GM19438 (cell line): Measurements from ENCODE around the gene ABHD17C.

ENCODE experiments used
- ATAC-seq: cut with Tn5 transposase; IDR thresholded peaks from one replicate; pipeline ENCODE4 v1.9.1; 2021; ENCODE audit warnings: low read depth; ENCODE audit not compliant: unreplicated experiment

Gene ABHD17C

DNA sequence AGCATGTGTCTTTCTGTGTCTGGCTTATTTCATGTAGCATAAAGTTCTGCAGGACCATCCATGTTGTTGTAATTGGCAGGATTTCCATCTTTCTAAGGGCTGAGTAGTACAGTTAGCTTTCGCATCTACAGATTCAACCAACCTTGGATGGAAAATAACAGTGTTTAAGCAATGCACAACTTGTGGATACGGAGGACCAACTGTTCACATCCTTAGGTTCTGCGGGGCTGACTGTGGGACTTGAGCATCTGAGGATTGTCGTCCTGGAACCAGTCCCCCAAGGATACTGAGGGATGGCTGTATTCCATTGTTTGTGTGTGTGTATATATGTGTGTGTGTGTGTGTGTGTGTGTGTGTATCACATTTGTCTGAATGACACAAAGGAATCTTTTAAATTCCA lies 27.7 kb downstream of the ABHD17C start:
- ATAC-seq = no peak

- ATAC-seq = no peak
These were observed 32.1 kb downstream of the ABHD17C start for GRCh38 chr15:80727196-80727595.

DNA sequence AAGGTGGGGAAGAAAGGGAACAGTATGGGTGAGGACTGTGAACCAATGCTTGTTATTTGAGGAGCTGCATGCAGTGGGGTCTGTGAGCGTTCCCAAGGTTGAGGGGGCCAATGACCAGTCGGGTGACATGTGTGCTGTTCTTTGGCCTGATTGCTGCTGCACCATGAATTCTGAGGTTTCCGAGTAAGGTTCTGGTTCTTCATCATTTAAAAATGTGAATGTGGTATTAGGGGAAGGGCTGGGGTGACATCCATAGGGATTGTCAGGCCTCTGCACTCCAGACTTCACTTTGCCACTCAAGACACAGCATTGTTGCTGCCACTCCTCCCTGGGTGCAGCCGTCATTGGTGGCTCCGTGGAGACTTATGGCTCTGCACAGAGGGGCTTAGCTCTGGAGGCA lies 32.5 kb downstream of the ABHD17C start:
- no peak for ATAC-seq

GRCh38 chr15:80730387-80730786 lies 35.3 kb downstream of the ABHD17C start:
- ATAC-seq = no peak

DNA sequence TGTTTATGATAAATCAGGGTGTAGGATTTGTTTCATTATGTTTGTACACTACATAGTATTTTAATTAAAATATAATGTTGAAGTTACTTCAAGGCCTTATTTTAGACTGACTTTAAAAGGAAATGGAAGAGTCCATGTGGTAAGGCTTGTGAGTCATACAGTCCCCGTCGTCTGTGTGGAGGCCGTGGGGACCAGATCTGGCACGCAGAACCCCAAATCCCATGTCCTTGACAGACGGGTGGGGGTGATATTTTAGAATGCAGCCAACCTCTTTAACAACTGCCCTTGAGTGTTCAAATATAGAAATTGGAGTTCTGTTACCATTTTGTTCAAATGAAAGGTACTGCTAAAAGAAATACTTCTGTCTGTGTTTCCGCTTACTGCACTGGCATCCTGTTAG lies 35.8 kb downstream of the ABHD17C start:
- ATAC-seq = no peak

GRCh38 chr15:80732167-80732566 lies 37.1 kb downstream of the ABHD17C start:
- no peak for ATAC-seq

- ATAC-seq = no peak
These were observed 37.7 kb downstream of the ABHD17C start for GRCh38 chr15:80732818-80733217.

GRCh38 chr15:80733460-80733859 lies 38.4 kb downstream of the ABHD17C start:
- no peak for ATAC-seq

DNA sequence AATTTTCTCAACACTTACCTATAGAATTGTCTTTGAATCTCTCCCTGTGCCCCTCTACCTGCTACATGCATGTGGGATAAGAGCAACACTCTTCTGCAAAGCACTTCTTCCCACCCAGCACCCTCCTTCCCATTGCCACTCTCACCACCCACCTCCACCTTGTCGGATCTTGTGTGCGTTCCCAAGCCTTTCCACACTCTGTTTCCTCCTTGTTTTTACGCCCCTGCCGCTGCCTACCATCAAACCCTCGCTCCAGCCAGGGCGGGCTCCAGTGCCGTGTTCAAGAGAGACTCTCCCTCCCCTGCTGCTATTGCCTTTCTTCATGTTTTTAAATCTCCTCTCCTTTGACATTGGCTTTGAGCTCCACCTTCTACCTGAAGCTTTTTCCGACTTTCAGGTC lies 40.2 kb downstream of the ABHD17C start:
- no peak for ATAC-seq

DNA sequence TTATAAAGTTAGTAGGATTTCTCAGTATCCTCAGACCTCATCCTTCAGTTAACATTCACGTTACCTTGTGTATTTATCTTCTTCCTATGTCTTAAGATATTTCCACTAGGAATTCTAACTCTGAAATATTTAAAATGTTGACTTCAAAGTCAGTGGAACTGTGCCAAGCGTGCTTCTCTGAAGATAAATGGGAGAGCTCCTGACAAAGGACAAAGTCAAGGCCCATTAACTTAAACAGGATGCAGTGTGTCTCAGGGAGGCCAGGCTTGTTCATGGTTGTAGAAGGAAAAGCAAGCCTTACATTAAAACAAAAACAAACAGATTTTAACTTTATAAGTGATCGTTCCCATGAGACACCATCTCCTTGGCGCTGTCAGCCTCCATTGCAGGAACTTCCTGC lies 41.5 kb downstream of the ABHD17C start:
- no peak for ATAC-seq

DNA sequence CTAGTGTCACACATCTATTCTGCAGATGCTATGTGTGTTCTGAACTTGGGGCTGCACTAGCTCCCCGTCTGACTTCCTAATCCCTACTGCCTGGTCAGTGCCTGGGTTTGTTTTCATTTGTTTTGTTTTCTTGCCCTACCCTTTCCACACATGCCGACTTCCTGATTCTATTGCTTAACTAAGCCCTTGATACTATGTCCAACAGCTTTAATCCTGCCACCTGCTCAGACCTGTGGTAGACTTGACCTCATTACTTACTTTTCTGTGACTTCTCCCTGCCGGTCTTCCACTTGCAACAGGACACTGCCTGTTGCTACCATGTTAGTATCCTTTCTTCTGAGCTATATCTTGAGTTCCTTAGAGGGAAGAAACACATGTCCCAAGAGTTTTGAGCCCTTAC lies 44.8 kb downstream of the ABHD17C start:
- ATAC-seq = no peak

- ATAC-seq = no peak
These were observed 47.0 kb downstream of the ABHD17C start for GRCh38 chr15:80742081-80742480.

DNA sequence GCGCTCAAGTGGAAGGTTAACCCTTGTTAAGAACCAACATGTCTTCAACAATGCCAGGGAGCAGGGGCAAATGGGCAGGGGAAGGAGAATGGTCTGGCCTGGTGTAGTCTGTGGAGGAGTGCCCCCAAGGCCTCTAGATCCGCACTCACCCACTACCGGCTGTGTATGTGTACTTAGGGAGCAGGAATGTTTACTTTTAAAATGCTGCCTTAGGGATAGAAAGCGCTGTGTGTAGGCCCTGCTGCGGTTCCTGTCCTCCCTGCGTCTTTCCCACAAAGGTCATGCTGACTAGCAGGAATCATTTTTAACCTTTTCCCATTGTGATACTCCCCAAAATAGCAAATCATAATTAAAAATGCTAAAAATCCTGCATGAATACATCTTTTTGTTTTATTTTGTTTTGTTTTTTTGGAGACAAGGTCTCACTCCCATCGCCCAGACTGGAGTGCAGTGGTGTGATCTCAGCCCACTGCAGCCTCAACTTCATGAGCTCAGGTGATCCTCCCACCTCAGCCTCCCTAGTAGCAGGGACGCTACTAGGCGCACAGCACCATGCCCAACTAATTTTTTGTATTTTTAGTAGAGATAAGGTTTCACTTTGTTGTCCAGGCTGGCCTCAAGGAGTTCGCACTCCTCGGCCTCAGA lies 48.2 kb downstream of the ABHD17C start:
- no peak for ATAC-seq

DNA sequence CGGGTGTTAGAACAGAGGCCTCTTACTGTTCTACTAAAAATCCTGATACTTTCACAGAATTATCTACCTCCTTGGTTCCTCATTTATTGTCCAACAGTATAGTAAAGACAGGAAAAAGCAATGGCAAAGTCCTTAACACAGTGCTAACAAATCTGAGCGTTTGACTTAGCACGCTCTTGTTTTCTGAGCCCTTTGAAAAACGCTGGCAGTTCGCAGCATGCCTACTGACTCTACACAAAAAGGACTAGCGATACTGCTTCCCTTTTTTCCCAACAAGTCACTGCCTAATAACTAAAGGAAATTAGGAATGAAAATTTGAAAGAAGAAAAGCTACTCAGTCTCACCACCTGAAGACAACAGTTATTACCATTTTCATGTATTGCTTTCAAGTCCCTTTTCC lies 49.3 kb downstream of the ABHD17C start:
- ATAC-seq = no peak

DNA sequence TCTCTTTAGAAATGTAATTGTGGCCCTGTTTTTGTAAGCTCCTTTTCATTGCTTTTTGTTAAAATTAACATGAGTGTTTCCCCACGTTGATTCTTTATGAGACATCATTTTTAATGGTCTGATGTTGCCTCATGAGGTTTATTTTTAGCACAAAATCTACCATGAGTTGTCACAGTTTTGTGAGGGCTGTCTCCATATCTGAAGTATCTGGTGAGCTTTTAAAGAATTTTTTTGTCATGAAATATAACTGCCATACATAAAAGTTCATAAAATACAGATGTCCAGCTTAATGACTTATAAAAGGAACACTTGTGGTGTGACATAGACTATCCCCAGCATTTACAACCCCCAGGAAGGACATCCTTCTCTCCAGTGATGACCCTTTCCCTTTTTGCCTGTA lies 49.7 kb downstream of the ABHD17C start:
- no peak for ATAC-seq

GRCh38 chr15:80745888-80746287 lies 50.8 kb downstream of the ABHD17C start:
- no peak for ATAC-seq

DNA sequence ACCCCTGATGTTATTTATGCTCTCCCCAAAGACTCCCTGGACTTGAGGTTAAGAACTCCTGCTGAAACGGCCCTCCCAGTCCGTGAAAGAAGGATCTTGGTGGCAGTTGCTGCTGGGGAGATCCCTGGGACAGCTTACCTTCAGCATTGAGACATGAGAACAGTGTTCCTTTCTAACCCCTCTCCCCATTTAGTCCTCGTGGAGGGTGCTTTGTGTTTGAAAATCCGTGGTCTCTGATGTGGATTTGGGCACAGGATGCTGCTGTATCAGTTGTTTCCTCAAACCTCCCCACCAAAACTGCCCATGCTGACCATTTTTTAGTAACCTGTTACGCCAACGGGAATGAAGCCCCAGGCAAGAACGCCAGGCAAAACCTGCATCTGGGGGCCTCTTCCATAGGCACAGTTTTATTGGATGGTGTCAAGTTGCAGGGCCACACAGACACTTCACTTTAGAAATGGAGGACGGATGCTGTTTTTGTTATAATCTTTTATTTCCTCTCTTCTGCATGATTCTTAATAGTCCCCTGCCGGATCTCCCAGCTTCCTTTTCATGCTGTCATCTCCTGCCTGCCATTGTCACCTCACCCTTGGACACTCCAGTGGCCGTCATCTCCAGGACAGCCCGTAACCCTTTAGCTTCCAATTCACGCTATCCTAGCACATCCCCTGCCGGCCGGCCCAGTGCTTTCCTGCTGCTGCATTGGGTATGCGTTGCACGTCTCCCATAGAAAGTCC lies 52.4 kb downstream of the ABHD17C start:
- no peak for ATAC-seq

GRCh38 chr15:80749589-80749988 lies 54.5 kb downstream of the ABHD17C start:
- no peak for ATAC-seq

GRCh38 chr15:80750575-80750974 lies 55.5 kb downstream of the ABHD17C start:
- ATAC-seq = no peak

DNA sequence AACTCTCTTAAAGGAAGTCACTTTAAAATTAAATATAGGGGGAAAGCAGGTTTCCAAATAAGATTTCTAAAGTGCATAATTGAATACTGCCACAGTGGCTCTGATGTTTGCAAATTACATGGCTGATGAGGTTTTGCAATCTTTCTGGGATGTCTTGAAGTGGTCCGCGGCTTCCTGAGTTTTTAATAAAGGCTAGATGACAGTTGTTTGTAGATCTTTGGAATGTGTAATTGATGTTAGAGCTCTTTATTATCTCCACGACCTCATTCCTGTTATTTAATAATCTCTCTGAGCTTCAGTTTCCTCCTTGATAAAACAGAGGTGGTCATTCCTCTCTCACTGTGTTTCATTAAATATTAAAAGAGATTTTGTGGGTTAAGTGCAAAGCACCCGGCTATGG lies 57.1 kb downstream of the ABHD17C start:
- no peak for ATAC-seq

DNA sequence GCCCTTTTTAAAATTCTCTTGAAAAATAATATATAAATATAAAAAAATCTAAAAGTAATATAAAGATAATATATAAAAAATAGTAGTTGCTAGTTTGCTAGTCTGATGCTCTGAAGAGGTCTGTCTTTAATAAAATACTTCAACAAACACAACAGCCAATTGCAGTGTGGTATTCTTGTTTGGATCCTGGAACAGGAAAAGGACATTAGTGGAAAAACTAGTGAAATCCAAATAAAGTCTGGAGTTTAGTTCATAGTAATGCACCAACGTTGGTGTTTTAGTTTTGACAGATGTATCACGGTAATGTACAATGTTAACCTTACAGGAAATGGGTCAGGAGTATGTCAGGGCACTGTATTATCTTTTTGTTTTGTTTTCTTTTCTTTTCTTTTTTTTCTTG lies 58.1 kb downstream of the ABHD17C start:
- no peak for ATAC-seq

DNA sequence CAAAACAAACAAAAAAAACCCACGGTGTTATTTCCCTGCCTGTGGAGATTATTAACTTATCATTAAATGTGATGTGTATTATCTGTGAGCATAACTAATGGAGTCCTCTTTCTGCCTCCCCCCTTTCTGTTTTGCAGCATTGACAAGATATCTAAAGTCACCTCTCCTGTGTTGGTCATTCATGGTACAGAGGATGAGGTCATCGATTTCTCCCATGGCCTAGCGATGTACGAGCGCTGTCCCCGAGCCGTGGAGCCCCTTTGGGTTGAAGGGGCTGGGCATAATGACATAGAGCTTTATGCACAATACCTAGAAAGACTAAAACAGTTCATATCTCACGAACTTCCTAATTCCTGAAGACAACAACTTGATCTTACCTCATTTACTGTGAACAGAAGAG lies 58.9 kb downstream of the ABHD17C start:
- no peak for ATAC-seq
